A673 (cell line): ENCODE data around the gene DNAJC1. TPM values are rescaled to one million over a fixed set of nuclear protein-coding genes. Genes with fewer than 3 reads are reported as not detected.

ENCODE experiments used
- Bru-seq: library from RNA; stranded (reverse); fragments of 400-500 nt; gene quantifications from one replicate; lab custom pipeline; 2021; lab: Mats Ljungman, UMichigan
- BruChase-seq, 2 experiments: library from RNA; stranded (reverse); fragments of 400-500 nt; gene quantifications; one replicate each; lab custom pipeline; 2021; lab: Mats Ljungman, UMichigan
- BruUV-seq: library from RNA; stranded (reverse); fragments of 400-500 nt; replicated peaks from 2 replicates; lab custom pipeline; 2021; lab: Mats Ljungman, UMichigan
- CTCF ChIA-PET: fragments of 300-600 bp; sonication (Branson Sonifier 250); formaldehyde crosslinking; loops from one replicate; lab custom pipeline; 2022; ENCODE audit warnings: antibody characterized with exemption; lab: Charles Lee
- POLR2A ChIA-PET: fragments of 300-600 bp; sonication (Branson Sonifier 250); formaldehyde crosslinking; loops from one replicate; lab custom pipeline; 2022; ENCODE audit warnings: antibody characterized with exemption; ENCODE audit not compliant: low non-redundant PET; lab: Charles Lee
- DNase-seq: peaks from one replicate; pipeline ENCODE4 v3.0.0-alpha.2; 2015; ENCODE audit warnings: low spot score
- H3K27ac ChIP-seq: fragments of 200-600 bp; sonication (generic); 2 replicates; pipeline ENCODE4 v1.5.1; 2016; ENCODE audit warnings: mixed run types, low read depth, mild to moderate bottlenecking, mixed read lengths, antibody characterized with exemption, low read length; ENCODE audit not compliant: poor library complexity, severe bottlenecking
- H3K27me3 ChIP-seq: fragments of 200-600 bp; sonication (generic); replicated peaks from 2 replicates; pipeline ENCODE4 v1.6.1; 2017; ENCODE audit warnings: mixed run types, low read depth, mild to moderate bottlenecking, mixed read lengths, antibody characterized with exemption, low read length; ENCODE audit not compliant: insufficient read depth, poor library complexity
- H3K36me3 ChIP-seq: fragments of 200-600 bp; sonication (generic); 2 replicates; pipeline ENCODE4 v1.6.1; 2016; ENCODE audit warnings: mixed run types, mild to moderate bottlenecking, mixed read lengths, antibody characterized with exemption, low read length; ENCODE audit not compliant: insufficient read depth, poor library complexity, severe bottlenecking
- H3K4me1 ChIP-seq: fragments of 200-600 bp; sonication (generic); 2 replicates; pipeline ENCODE4 v1.6.1; 2017; ENCODE audit warnings: mixed run types, mild to moderate bottlenecking, mixed read lengths, antibody characterized with exemption, low read length; ENCODE audit not compliant: insufficient read depth, poor library complexity, severe bottlenecking
- H3K4me3 ChIP-seq: fragments of 200-600 bp; sonication (generic); 2 replicates; pipeline ENCODE4 v1.5.1; 2016; ENCODE audit warnings: low read depth, mixed run types, mild to moderate bottlenecking, mixed read lengths, low read length; ENCODE audit not compliant: poor library complexity, severe bottlenecking
- H3K9me3 ChIP-seq: fragments of 200-600 bp; sonication (generic); 2 replicates; pipeline ENCODE4 v1.6.1; 2016; ENCODE audit warnings: mixed run types, low read depth, mild to moderate bottlenecking, mixed read lengths, antibody characterized with exemption, low read length; ENCODE audit not compliant: poor library complexity, severe bottlenecking
- CTCF ChIP-seq: fragments of 300-800, 200-600 bp; sonication (generic); conservative IDR thresholded peaks from 2 replicates; pipeline ENCODE4 v1.5.1; 2017; ENCODE audit warnings: low read depth, mild to moderate bottlenecking, antibody characterized with exemption, low read length, moderate library complexity, mixed read lengths
- EZH2 ChIP-seq: fragments of 200-600 bp; sonication (generic); IDR thresholded peaks from 2 replicates; pipeline ENCODE4 v1.6.1; 2017; ENCODE audit warnings: borderline replicate concordance, low read depth, mild to moderate bottlenecking, mixed read lengths, antibody characterized with exemption, low read length; ENCODE audit not compliant: poor library complexity, severe bottlenecking
- intact Hi-C: fragments of 100-400 bp; cut with micrococcal nuclease; formaldehyde crosslinking; loops from one replicate; pipeline ENCODE4 v1.10.0; 2022; ENCODE audit not compliant: unreplicated experiment
- long read RNA-seq: library from polyadenylated mRNA; stranded (forward); transcript quantifications from one replicate; pipeline ENCODE4 v2.0.0, GENCODE V29; 2022
- total RNA-seq: library from RNA; stranded (reverse); gene quantifications from 2 replicates; pipeline ENCODE4 v1.2.3, GENCODE V29; 2021

DNAJC1 gene
- total RNA-seq, result 17.4 and 21.2 TPM in 2 replicates
- percentile 76 among the genes with signal in this experiment for Bru-seq, nascent RNA
- percentile 65 among the genes with signal in this experiment for BruChase-seq, experiment 1, labeled RNA remaining after a 2-hour chase
- percentile 65 among the genes with signal in this experiment for BruChase-seq, experiment 2, labeled RNA remaining after a 6-hour chase
- long read RNA-seq, transcript DNAJC1-202 (12 exons, 2,106 nt), result major isoform, 40 of 50 reads
- long read RNA-seq, partial matches to known transcripts, result 4 of 50 reads
- long read RNA-seq, other reads (novel, unspliced or antisense), result 6 of 50 reads

DNA sequence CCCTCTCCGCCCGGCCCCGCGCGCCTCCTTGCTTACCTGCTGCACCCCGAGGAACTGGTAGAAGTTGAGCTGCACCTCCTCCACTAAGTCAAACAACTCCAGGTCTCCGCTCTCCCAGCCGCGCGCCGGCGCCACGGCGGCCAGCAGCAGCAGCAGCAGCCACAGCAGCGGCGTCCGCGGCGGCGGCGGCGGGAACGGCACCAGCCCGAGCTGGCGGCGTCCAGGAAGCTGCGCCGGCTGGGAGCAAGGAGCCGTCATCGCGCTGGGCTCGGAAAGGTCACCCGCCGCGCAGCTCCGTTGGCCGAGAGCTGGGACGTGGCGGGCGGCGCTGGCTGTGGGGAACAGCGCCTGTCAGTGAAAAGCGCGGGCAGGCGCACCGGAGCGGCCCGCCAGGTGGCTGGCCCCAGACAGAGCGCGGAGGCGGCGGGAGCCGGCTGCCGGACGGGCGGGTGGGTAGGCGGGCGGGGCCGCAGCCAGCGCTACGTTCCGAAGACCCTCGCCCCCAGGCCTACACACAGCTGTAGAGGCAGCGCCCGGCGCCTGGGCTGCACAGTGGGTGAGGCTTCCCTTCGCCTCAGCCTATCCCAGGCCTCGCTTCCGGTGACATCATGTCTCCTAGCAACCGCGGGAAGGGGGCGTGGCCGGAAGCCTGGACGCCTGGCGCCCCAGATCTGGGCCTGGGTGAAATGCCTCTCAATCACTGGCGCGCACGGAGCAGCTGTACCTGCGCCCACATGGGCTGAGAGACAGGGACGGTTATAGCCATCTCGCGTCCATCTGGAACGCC is at the start of gene DNAJC1:
Gene DNAJC1, minus strand, starts transcription at position 554 of the 787 bp plus-strand sequence. Its CDS starts 296 bp downstream, at position 258.
- peak; percentile 98 for DNase-seq
- peaks cover 16% of the 10 kb centered on the region for H3K4me1 ChIP-seq
- H3K9me3 ChIP-seq, result no peaks in the 10 kb centered on the region
- ChIA-PET POLR2A (no interaction called here), CTCF (interaction anchor here (0.7 to 0.8 kb wide), 2 partner anchors 10 to 482 kb away, joined by 4 to 7 read pairs; no protein-coding TSS in a partner anchor)
- intact Hi-C loops, result loop anchor here (5.0 to 10.0 kb wide), 3 partner anchors 221 to 984 kb away; no protein-coding TSS in a partner anchor
- no peaks in the 10 kb centered on the region for H3K27me3 ChIP-seq
- peak within 1 kb of the TSS; percentile 88 for H3K4me3 ChIP-seq
- peak within 1 kb of the TSS; percentile 85 for H3K27ac ChIP-seq
- no peak for TF ChIP-seq EZH2
- no TSS peak for BruUV-seq
- H3K36me3 ChIP-seq, result no peaks in the 10 kb centered on the region

GRCh38 chr10:22053048-22053447 is 49.5 kb upstream of the DNAJC1 start:
- no peaks in the 10 kb centered on the region for H3K4me1 ChIP-seq
- no peak overlapping the region for H3K27ac ChIP-seq
- H3K27me3 ChIP-seq, result no peaks in the 10 kb centered on the region
- DNase-seq, result no peak
- TF ChIP-seq CTCF, result no peak
- TF ChIP-seq EZH2, result no peak
- ChIA-PET POLR2A (no interaction called here), CTCF (no interaction called here)
- BruUV-seq, result no TSS peak
- no peaks in the 10 kb centered on the region for H3K36me3 ChIP-seq
- H3K9me3 ChIP-seq, result no peaks in the 10 kb centered on the region
- H3K4me3 ChIP-seq, result no peak overlapping the region
- intact Hi-C loops, result no loop called here

DNA sequence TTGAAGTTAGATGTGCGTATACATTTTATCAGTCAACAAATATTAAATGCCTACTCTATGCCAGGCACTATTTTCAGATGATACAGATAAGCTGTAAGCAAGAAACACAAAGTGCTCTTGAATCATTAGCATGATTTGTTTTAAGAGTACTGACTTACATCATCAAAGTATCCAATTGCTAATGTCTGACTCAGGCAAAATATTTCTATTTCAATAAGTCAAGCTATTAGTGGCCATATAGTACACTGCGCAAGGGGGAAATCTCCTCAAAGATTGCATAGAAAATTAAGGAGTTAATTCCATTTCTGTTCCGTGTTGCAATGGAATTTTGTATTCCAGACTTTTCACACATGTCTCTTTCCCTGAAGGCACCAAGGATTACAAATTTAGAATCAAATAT is 46.1 kb upstream of the DNAJC1 start:
- ChIA-PET POLR2A (no interaction called here), CTCF (no interaction called here)
- TF ChIP-seq EZH2 (no peak), CTCF (no peak)
- Histone ChIP-seq H3K27me3 (no peaks in the 10 kb centered on the region), H3K27ac (no peak overlapping the region), H3K36me3 (no peaks in the 10 kb centered on the region), H3K4me1 (no peaks in the 10 kb centered on the region), H3K4me3 (no peak overlapping the region), H3K9me3 (no peaks in the 10 kb centered on the region)
- intact Hi-C loops, result no loop called here
- no peak for DNase-seq
- BruUV-seq, result no TSS peak
